HG03575 (cell line): ENCODE results near the gene REXO4.

Experiments used
- ATAC-seq: cut with Tn5 transposase; IDR thresholded peaks from one replicate; pipeline ENCODE4 v1.9.1; 2021; ENCODE audit not compliant: unreplicated experiment, insufficient number of reproducible peaks, low FRiP score; ENCODE audit errors: extremely low read depth

REXO4 gene

GRCh38 chr9:133375724-133376654, 41.8 kb downstream of the REXO4 start, which contains the start of the genes STKLD1 and SURF4:
STKLD1 (plus strand) TSS chr9:133376366; CDS start chr9:133376474, 108 bp downstream.
SURF4 (minus strand) TSS chr9:133376060; CDS start chr9:133375969, 91 bp downstream.
- ATAC-seq: peak; percentile 56

GRCh38 chr9:133375116-133375723, 42.6 kb downstream of the REXO4 start:
- no peak for ATAC-seq

DNA sequence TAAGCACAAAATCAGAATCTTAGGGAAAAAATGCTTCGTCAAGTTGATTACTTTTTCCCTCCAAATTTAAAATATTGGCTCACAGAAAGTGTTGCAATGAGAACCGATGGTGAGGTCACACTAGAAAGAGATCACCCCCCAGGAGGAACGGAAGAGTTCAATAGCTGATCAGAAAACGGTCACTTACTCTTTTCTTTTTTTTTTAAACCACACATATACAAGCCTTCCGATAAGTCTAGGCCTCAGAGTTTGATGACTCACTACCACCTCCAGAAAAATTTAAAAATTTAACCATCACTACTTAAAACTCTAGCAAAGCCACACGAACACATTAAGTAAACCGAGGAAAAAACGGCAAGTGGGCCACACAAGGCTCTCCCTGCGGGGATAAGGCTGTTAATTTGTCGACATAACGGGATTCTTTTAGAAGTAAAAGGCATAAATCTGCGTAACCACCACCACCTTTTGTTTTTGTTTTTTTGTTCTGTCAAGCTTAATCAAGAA, 43.1 kb downstream of the REXO4 start:
- ATAC-seq: no peak

- no peak for ATAC-seq
Measured at GRCh38 chr9:133372144-133372543, 45.7 kb downstream of the REXO4 start.

DNA sequence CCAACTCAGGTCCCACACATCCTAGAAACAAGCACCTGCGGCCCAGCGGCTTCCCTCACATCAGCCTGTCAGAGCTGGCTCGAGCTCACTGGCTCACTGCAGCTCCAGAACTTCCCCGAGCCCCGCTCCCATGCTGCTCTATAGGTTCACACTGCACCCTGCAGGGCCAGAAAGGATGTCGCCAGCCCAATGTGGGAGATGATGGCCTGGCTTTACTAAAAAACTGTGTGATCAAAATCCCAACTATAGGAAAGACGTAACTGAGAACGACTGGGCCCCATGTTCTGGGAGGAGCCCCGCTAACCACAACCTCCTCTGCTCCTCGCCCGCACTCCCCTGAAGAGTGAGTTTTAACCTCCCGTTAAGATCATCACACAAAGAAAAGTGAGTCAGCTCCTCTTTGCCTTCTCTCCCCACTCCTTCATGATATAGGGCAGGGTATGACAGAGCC, 46.5 kb downstream of the REXO4 start:
- no peak for ATAC-seq

DNA sequence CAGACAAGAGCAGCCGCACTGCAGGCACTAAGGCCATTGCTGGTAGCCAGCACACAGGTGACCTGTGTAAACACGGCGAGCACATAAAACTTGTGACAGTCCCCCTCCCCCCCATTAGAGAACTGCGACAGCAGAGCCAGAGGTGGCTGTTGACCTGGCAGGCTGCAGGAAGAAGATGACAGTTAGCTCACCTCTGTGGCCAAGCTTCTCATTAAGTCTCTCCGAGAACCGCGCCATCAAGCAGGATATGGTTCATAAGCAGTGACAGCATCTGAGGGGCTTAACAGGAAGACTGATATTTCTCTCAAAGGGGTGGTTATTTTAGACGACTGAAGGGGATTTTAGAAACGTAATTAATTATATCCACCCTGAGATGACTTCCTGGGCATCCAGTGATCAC, 47.1 kb downstream of the REXO4 start:
- no peak for ATAC-seq

DNA sequence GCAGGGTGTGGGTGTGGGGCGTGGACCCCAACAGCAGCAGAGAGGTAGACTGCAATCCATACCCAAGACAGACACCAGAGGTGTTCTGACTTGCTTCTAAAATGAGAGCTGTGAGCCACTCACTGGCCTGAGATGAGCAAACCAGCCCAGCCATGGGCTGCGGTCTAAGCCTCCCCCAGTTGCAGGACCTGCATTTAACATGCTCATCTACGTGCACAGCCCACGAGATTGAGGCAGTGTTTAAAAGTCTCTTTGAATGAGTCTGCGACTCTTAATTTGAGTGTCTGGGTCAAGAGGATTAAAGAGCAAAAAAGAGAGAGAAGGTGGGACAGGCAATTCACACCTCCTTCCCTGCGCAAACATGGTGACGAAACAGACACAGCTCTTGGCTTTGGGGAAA, 47.9 kb downstream of the REXO4 start:
- no peak for ATAC-seq

- ATAC-seq: no peak
Measured at GRCh38 chr9:133369422-133369821, 48.4 kb downstream of the REXO4 start.

DNA sequence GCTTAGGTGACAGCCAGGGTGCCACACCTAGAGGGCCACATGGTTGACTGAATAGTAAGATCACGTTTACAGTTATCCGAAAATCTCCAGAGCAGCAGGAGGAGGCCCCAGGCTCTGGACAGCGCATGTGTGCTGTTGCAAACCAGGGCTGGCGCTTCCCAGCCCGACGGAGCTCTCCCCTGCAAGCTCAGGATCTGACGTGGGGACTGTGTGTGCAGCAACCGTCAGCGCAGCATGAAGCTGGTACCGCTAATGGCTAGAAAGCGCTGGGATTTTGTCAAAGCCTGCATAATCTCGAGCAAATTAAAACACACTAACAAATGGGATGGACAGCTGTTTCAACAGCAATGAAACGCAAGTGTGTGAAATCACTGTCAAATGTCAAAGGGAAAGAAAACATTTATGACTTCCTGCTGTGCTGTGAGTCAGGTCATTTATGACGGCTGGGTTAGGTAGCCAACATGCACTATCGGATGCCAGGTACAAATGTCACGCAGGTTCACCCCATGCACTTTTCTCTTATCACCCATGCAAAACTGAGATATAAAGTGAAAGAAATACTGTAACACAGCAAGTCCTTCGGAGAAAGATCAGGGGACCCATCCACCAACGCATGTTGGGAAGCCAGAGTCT, 49.4 kb downstream of the REXO4 start:
- ATAC-seq: no peak

DNA sequence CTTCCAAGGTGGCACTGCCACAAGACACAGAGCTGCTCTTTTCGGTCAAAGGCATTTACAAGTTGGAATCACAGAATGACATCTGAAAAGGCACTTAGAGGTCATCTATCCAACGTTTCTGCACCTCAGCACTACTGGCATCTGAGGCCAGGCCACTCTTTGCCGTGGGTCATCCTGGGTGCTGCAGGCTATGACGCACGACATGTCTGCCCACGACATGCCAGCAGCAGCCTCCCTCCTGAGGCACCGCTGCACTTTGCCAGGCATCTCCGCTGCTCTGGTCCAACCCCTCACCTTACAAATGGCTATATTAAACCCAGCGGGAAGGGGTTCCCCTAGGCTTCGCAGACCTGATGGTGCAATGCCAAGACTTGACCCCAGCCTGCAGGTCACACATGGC, 50.0 kb downstream of the REXO4 start:
- no peak for ATAC-seq

- ATAC-seq: no peak
Measured at GRCh38 chr9:133367221-133367620, 50.6 kb downstream of the REXO4 start.

DNA sequence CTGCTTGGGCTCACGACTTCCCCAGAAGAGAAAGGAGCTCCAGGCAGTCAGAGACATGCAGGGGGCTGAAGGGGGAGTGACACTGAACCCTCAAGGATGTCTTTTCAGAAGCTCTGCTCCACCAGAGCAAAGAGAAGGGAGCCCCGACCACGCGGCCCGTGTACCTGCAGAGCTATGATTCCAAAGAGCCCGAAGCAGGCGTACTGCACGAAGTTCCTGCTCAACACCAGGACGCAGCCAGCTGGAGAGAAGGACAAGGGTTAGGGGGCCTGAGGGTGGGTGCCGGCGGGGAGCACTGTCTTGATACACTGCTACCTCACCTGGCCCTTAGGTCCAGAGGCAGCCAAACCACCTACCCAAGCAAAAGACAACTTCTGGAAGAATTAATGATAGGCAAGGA, 51.4 kb downstream of the REXO4 start:
- ATAC-seq: no peak

DNA sequence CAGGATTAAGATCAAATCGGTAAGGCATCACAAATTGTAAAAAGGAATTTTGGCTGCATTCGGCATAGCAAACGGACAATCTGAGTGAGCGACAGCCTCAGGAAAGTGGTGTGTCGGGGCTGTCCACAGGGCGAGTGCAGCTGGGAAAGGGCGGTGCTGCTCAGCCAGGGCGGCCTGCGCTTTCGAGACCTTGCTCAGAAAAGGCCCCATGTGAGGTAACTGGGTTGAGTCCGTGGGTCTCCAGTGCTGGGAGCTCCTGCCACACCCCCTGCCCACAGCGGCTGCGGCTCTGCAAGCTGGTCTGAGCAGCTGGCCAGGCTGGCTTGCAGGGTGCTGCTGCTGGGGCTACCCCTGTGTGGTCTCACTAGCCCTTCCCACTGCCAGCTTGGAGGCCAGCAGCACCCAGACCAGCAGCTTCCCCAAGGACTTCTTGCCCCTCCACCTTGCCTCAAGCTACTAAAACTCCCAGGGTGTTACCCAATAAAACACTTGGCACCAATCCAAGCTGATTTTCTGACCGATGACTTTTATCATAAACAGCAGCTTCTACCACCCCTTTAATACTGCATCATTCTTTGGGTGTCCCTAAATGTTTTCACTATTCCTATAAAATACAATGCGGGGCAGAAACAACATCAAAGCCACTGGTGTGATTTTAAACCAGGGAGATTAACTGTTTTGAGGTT, 55.3 kb downstream of the REXO4 start:
- no peak for ATAC-seq

- no peak for ATAC-seq
Measured at GRCh38 chr9:133361507-133362092, 56.2 kb downstream of the REXO4 start.

DNA sequence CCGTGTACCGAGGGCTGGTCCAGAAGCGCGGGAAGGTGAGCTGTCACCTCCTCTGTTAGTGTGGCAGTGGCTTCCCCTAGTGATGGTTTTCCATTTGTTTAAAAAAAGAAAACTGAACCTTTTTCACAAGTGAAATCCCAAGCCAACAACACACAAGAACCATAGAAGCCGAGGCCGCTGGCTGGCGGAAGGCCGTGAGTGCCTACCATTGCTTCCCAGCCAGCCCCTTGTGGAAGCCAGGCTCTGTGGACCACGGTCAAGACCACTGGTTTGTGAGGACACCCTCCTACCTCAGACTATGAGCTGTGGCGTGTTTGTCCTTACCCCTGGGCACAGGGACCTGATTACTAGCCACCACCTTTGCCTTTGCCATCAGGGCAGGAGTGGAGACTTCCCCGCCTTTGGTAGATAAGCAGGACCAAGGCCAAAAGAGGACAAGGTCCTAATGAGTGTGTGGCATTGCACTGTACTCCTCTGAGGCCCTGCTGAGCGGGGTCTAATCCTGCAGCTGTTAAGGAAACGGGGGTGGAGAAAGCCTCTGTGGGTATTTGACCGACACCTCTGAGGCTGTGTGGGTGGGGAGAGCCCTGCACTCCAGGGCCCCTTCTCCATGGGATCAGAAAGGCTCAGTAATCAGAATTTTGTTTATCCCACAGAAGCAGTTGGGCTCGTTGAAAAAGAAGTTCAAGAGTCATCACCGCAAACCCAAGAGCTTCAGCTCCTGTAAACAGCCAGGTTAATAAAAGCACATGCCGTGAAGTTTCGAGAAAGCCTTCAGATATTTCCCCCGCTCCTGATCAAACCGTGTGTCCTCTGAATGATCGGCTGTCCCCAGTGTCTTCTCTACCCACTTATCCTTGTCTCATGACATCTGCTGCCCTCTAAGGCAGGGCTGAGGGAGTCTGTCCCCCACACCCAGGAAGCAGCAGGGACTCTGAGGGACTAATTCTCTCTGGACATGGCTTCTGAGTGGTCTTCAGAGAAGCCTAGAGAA, 57.1 kb downstream of the REXO4 start:
- no peak for ATAC-seq

DNA sequence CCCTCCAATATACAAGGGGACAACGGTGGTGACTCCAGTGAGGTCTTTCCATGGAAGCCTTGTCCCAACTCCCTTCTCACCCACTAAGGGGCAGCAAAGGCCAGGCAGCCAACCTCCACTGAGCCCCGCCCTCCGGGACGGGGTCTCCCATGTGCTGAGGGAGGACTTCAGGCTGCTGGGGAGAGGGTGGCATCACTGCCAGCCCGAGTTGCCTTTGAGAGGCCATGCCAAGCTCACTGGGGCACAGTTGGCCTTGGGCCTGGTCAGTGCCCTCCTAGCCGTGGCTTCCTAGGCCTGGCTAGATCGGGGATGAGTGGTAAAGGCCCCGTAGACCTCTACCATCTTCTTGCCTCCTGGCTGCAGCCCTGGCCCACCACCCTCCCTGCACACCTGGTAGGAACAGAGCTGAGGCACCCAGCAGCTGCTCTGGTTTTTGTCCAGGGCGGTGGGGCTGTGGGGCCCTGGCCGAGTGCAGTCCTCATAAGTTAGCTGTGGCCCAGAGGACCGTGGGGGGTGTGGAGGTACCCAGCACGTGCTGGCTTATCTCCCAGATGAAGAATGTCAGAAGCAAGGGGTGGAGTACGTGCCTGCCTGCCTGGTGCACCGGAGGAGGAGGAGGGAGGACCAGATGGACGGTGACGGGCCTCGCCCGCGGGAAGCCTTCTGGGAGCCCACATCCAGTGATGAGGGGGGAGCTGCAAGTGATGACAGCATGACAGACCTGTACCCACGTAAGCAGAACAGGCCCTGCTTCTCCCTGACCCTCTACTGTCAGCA, 58.2 kb downstream of the REXO4 start:
- ATAC-seq: no peak

- ATAC-seq: no peak
Measured at GRCh38 chr9:133357656-133358055, 60.2 kb downstream of the REXO4 start.
